Superior temporal gyrus (tissue), 1 donor: Measurements from ENCODE around the gene TALDO1.
A peak's percentile ranks its signal among the peaks of the same experiment; 100 is the strongest.

Experiments
- DNase-seq: peaks from one replicate; pipeline ENCODE4 v3.0.0-alpha.2; 2016; ENCODE audit errors: extremely low spot score

The TALDO1 gene

DNA sequence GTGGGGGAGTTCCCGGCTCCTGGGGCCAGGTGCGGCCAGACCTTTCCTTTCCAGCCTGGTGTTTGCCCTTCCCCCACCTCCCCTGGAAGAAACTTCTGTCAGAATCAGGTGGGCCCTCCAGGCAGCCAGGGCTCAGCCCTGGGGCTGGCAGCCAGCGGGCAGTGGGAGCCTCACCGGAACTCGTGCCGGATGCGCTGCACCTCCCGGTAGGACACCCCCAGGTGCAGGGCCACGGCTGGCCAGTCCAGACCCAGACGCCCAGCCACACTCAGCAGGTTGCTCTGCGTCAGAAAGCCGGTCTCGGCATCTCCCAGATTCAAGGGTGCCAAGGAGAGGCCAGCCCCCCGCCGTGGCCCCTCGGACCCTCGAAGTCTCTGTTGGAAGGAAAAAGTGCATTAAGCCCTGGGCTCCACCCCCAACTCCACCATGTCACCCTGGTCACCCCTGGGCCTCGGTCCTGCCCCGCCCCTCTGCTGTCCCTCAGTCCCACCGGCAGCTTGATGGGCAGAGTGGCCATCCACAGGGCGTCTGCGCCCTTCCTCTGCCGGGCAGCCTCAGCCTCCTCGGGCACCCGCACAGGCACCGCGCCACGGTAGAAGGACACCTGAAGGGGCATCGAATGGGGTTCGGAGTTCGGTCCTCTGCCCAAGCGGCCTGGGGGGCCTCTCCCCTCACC is 52.5 kb downstream of the TALDO1 start:
- no peak for DNase-seq

DNA sequence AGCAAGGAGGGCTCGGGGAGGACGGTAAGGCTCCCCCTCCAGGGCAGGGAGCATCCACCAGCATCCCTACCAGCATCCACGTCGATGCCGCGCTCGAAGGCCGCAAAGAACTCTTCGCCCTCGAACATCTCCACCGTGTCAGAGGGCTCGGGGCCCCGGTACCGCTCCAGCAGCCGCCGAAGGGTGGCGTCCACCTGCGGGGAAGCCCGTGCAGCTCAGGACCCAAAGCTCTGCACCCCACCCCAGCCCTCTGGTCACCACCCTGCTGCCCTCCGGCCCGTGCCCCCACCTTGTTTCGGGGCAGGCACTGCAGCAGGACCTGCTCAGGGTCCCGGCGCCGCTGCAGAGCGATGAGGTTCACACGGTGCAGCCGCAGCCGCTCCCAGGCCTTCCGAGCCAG is 53.2 kb downstream of the TALDO1 start:
- DNase-seq = no peak

- DNase-seq = no peak
These were observed 54.0 kb downstream of the TALDO1 start for GRCh38 chr11:801097-801780.

DNA sequence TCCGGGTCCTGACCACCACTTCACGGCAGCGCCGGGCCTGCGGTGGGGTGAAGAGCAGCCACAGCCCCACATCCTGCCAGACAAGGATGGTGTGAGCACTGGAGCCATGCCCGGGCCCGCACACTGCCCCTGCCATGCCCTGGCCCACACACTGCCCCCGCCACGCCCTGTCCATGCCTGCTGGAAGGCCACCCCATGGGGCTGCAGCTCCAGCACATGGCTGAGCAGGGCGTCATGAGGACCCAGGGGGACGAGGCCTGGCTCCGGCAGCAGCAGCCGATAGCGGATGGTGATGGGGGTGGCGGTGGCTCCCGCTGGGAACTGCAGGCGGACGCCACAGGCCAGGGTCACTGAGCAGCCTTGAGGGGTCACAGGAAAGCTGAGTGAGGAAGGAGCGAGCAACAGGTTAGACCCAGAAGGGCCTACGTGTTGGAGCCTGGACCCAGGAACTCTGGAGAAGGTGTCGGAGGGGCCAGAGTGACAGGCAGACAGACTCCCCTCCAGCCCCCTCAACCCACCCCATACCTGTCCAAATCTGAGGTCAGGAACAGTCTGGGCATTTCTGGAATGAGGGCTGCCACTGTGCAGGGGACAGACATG is 54.9 kb downstream of the TALDO1 start:
- DNase-seq = no peak

DNA sequence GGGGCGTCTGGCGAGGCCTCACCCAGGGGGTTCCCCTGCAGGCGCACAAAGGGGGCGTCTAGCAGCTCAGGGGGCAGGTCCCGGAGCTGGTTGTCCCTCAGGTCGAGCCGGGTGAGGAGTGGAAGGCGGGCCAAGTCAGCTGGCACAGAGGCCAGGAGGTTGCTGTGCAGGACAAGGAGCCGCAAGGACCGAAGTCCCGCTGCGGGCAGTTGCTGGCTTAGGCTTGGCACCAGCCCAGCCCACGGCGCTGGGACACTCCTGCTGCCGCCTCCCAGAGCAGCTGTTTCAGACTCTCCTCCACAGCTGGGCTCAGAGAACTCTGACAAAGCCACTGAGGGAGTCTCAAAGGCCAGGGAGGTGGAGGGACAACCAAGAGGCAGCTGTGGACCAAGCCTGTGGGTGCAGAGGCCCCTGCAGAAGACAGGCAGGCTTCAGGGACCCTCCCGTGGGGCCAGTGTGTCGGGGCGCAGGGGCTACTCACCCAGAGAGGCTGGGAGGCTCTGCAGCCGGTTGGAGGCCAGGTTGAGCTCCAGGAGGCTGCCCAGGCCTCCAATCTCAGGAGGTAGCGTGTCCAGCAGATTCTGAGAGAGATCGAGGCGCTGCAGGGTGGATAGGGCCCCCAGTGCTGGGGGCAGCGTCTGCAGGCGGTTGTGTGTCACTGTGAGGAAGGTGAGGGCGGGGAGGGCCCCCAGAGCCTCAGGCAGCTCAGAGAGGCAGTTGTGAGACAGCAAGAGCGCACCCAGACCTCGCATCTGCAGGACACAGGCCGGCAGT is 55.6 kb downstream of the TALDO1 start:
- DNase-seq = no peak

DNA sequence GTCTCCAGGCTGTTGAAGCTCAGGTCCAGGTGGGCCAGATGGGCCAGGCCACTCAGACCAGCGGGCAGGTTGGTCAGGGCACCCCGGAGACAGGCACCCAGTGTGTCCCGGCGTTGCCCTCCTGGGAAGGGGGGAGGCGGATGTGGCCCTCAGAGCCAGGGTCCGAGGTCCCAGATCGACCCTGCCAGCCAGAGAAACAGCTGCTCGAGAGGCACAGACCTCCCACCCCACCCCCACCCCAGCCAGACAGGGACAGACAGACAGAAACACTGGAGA is 56.1 kb downstream of the TALDO1 start:
- DNase-seq = no peak

DNA sequence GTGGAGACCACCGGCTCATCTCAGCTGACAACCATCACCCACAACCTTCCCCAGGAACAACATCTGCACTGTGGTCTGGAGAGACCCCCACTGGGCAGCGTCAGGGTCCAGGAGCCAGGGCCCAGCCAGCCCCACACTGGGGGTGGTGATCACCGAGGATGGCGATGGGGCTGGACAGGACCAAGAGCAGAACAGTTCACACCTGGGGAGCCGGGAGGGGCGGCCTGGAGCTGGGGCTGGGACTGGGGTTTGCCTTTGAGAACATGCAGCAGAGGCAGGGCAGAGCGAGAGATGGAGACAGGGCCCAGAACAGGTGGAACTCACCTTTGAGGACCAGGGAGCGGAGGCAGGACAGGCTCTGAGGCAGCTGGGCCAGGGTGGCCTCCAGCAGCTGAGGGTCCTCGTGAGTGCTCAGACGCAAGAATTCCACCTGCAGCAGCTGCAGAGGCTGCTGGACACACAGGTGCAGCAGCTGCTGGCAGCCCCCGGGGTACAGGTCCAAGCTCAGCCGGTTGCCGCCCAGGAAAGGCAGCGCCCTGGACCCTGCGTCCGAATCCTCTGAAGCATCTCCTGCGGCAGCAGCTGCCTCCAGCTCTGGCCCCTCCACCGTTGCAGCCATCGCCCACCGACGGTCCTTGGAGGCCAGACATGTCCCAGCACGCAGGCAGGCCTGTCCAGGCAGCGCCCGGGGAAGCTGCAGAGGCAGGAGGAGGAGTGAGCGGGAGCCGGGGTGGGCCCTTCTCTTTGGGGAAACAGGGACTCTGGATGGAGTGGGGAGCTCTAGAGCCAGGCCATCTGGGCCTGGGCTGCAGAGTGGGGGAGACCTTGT is 56.7 kb downstream of the TALDO1 start:
- no peak for DNase-seq

GRCh38 chr11:804599-804964 is 57.3 kb downstream of the TALDO1 start:
- DNase-seq = no peak

DNA sequence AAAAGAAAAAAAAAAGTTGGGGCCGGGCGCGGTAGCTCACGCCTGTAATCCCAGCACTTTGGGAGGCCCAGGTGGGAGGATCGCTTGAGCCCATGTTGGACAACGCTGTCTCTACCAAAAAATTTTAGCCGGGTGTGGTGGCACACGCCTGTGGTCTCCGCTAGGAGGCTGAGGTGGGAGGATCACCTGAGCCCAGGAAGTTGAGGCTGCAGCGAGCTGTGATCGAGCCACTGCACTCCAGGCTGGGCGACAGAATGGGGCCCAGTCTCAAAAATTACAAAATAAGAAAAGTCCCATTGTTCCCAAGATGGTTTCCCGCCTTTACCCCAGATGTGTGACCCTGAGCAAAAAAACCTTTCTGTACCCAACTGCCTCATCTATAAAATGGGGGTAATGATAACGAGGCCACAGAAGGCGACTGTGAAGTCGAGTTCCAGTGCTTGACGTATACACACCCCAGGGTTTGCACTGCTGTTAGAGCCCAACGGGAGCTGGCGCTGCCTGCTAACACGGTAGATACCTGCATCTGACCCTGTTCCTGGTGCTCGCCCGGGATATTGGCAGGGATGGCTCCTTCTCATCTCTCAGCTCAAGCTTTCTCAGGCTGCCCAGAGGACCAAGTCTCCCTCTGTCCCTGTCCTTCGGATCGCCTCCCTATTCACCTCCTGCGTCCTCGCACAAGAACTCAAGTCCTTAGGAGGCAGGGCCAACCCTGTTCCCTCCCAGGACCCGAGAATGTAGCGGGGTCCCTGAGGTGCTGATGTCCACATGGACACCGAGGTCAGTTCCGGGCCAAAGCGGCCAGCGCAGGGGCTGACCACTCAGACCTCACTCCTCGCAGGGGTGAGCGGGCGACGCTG is 61.4 kb downstream of the TALDO1 start:
- DNase-seq = no peak

- DNase-seq = peak; percentile 98
These were observed 62.2 kb downstream of the TALDO1 start, which contains the start of gene RPLP2 for GRCh38 chr11:809287-810039. Gene RPLP2, plus strand, starts transcription at chr11:809967. Its CDS starts 268 bp downstream, at chr11:810235.

DNA sequence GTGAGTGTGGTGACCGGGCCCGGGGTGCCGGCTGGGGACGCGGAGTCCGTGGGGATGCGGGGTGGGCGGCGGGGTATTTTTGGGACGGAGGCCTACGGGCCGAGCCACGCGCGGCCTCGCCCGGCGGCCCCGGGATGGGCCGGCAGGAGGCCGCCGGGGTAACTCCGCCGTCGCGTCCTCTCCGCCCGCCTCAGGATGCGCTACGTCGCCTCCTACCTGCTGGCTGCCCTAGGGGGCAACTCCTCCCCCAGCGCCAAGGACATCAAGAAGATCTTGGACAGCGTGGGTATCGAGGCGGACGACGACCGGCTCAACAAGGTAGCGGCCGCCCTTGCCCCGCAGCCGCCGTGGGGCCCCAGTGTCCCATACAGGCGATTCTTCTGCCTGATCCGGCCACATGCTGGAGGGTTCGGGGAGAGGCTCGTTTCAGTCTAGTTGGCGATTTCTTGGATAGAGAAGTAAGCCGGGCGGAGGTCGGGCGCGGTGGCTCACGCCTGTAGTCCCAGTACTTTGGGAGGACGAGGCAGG is 62.8 kb downstream of the TALDO1 start:
- no peak for DNase-seq

- no peak for DNase-seq
These were observed 64.4 kb downstream of the TALDO1 start for GRCh38 chr11:811446-812245.

- DNase-seq = no peak
These were observed 65.1 kb downstream of the TALDO1 start for GRCh38 chr11:812390-812789.

DNA sequence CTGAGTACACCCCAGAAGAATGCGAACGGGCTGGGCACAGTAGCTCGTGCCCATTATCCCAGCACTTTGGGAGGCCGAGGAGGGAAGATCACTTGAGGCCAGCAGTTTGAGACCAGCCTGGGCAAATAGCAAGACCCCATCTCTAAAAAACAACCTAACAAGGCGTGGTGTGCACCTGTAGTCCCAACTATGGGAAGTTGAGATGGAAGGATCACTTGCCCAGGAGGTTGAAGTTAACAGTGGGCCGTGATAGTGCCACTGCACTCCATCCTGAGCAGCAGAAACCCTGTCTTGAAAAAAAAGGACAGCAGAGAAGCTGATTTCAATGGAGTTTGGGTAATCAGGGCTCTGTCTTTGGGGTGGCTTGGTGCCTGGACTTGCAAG is 65.8 kb downstream of the TALDO1 start:
- DNase-seq = no peak

- DNase-seq = no peak
These were observed 66.3 kb downstream of the TALDO1 start for GRCh38 chr11:813456-814096.
